Fibroblast of villous mesenchyme (primary cell): ENCODE measurements around the gene MVB12B. TPM values are rescaled to one million over a fixed set of nuclear protein-coding genes. Genes with fewer than 3 reads are reported as not detected.

Experiments
- DNase-seq: peaks from one replicate; pipeline ENCODE4 v3.0.0-alpha.2; 2010; ENCODE audit warnings: low read depth
- H3K4me3 ChIP-seq: 2 replicates; pipeline ENCODE4 v1.5.1; 2011; ENCODE audit warnings: low read depth, mild to moderate bottlenecking, low read length
- total RNA-seq: library from RNA; depleted of rRNA; stranded (reverse); fragments of >200 nt; gene quantifications from 2 replicates; pipeline ENCODE4 v1.2.3, GENCODE V29; 2012
- TF ChIP-seq, protein P1 (sequence below): IDR thresholded peaks from 2 replicates; pipeline ENCODE4 v1.5.1; 2012; ENCODE audit warnings: low read depth, mild to moderate bottlenecking, low read length; ENCODE audit not compliant: insufficient read depth

The MVB12B gene
- total RNA-seq, 1 donor: 3.5 TPM

DNA sequence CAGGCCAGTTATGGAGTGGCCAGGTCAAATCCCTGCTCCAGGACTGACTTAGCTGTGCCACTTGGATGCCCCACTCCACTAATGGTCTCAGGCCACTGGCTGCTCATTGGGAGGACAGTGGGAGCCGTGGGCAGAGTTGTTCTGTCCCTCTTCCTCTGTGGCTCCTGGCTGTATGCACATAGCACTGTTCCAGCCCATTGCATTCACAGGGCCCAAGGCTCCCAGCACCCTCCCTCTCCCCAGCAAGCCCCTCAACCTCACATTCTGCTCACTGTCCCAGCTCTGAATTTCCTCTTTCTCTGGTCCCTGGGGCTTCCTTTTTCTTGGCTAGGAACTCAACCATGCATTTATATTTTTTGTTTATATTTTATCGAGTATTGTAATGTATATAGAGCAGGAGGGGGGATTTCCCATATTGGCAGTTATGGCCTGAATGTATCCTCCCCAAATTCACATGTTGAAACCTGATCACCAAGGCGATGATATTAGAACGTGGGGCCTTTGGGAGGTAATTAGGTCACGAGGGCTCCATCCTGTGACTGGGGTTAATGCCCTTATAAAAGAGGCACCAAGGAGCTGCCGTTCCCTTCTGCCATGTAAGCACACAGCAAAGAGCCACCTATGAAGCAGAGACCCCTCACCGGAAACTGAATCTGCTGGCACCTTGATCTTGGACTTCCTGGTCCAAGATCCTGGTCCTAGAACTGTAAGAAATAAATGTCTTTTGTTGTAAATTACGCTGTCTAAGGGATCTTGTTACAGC lies 17.0 kb upstream of the MVB12B start:
- H3K4me3 ChIP-seq: no peak overlapping the region
- no peak for DNase-seq
- TF ChIP-seq, protein P1, sequence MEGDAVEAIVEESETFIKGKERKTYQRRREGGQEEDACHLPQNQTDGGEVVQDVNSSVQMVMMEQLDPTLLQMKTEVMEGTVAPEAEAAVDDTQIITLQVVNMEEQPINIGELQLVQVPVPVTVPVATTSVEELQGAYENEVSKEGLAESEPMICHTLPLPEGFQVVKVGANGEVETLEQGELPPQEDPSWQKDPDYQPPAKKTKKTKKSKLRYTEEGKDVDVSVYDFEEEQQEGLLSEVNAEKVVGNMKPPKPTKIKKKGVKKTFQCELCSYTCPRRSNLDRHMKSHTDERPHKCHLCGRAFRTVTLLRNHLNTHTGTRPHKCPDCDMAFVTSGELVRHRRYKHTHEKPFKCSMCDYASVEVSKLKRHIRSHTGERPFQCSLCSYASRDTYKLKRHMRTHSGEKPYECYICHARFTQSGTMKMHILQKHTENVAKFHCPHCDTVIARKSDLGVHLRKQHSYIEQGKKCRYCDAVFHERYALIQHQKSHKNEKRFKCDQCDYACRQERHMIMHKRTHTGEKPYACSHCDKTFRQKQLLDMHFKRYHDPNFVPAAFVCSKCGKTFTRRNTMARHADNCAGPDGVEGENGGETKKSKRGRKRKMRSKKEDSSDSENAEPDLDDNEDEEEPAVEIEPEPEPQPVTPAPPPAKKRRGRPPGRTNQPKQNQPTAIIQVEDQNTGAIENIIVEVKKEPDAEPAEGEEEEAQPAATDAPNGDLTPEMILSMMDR: no peak

DNA sequence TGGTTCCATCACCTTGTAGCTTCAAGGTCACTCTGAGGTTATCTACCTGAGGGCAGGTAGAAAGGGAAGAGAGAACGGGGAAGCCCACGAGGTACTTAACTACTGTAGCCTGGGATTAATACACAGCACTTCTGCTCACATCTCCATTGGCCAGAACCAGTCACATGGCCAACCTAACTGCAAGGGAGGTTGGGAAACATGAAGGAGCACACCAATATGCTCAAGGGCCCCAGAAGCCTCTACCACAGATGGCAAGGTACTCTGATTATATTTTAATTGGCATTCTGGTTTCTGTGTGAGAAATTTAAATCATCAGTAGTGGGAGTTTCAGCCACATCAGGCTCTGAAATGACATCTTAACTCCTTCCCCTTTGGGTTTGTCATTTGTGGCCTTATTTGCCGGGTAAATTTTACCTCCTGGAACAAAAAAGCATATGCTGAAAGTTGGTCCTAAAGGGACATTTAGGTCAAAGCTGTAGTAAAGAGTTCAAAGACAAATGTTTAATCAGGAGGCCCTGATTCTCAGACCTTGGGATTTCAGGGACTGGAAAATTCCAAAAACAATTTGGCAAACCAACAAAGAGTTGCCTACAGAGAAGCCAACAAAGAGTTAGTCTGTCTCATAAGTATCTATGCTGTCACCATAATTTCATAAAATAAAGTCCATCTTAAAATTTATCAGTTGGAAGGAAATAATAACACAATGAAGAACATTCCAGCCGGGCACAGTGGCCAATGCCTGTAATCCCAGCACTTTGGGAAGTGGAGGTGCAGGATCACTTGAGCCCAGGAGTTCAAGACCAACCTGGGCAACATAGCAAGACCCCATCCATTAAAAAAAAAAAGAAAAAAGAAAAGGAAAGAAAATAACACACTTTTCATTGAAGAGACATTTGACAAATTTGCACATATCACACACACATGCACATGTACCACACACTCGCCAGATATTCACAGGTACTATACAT lies 13.8 kb upstream of the MVB12B start:
- TF ChIP-seq, protein P1: no peak
- no peak for DNase-seq
- no peak overlapping the region for H3K4me3 ChIP-seq

DNA sequence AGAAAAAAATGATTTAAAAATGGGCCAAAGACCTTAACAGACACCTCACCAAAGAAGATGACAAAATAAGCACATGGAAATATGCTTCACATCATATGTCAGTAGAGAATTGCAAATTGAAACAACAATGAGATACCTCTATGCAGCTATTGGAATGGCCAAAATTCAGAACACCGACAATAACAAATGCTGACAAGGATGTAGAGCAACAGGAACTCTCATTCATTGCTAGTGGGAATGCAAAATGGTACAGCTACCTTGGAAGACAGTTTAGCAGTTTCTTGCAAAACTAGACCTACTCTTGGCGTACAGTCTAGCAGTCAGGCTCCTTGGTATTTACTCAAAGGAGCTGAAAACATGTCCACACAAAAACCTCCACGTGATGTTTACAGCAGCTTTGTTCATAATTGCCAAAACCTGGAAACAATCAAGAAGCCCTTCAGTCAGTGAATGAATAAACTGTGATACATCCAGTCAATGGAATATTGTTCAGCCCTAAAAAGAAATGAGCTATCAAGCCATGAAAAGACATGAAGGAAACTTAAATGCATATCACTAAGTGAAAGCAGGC lies 10.5 kb upstream of the MVB12B start:
- no peak for DNase-seq
- TF ChIP-seq, protein P1: no peak
- no peak overlapping the region for H3K4me3 ChIP-seq

DNA sequence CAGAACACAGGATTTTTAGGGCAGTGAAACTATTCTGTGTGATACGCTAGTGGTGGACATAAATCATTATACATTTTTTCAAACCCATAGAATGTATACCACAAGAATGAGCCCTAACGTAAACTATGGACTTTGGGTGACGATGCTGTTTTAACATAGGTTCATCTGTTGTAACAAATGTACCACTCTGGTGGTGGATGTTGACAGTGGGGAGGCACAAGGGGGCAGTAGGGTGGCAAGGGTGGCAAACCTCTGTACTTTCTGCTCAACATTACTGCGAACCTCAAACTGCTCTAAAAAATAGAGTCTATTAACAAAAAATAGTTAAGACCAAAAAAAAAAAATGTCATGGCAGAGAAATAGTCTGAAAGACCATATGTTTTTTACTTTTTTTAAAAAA lies 9.1 kb upstream of the MVB12B start:
- H3K4me3 ChIP-seq: no peak overlapping the region
- no peak for DNase-seq
- TF ChIP-seq, protein P1: peak; percentile 35

DNA sequence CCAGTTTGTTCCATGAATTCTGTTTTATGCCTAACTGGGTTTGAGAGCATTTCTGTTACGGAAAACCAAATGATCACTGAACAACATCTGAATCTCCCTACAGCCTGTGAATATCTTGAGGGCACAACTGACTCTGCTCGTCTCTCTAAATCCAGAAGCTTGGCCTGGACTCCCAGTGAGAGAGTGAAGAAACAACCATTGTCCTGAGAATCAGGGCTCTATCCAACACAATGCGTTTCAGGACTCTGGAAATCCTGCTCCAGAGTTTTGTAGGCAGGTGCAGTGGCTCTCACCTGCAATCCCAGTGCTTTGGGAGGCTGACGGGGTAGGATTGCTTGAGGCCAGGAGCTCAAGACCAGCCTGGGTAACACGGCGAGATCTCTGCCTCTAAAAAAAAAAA lies 7.8 kb upstream of the MVB12B start:
- no peak for DNase-seq
- no peak overlapping the region for H3K4me3 ChIP-seq
- TF ChIP-seq, protein P1: no peak

DNA sequence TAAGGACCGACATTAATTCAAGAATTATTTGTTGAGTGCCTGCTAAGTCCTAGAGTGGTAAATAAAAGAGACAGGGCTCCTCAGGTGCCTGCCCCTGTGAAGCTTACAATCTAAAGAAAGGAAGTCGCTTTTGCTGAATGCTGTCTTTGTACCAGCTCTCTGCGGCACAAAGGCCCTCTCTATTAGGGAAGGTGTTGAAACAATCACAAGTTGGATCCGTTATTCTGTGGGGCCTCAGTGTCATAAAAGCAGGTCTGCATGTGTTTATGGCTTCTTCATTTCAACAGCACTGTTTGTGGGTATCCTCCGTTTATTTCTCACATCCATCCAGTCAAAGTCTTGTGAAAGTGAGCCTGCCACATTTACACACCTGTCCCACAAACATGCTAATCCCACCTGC lies 7.0 kb upstream of the MVB12B start:
- DNase-seq: no peak
- no peak overlapping the region for H3K4me3 ChIP-seq
- TF ChIP-seq, protein P1: no peak
